Activated CD4-positive, alpha-beta T cell treated with anti-CD3 and anti-CD28 coated beads, Interleukin-2, Interleukin-6, amounts not matched to agents 100 ng/mL and 50 ng/mL, durations not matched to agents 16 hours and 8 hours (primary cell): ENCODE data around the gene DCTN3.

Experiments
- DNase-seq: peaks from one replicate; pipeline ENCODE4 v3.0.0-alpha.2; 2020

DCTN3 gene

DNA sequence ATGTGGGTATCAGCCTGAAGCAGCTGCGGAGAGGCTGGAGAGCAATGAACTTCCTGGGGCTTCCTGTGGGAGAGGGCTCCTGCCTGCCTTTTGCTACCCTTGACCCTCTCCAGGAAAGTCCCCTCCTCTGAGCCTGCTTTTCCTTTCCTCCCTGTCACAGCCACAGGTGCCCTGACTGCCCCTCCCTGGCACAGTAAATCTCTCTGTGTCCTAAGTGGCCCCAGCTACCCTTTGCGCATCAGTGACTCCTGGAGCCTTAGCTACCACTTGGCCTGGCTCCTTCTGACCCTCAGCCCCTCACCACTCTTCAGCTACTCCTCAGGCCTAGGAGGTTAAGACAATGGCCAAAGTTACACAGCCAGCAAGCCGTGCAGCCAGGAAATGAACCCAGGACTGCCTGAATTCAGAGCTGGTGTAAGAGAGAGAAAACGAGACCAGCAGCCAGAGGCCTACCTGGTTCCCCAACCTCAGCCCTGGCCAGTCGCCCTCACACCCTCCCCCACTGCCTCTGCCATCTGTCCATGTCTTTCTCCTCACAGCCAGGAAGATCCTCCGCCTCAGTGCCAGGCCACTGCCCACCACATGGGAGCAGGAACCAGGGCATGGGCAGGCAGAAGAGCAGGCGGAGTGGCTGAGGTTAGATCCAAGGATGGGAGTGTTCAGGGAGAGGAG is 49.4 kb downstream of the DCTN3 start:
- DNase-seq = no peak

DNA sequence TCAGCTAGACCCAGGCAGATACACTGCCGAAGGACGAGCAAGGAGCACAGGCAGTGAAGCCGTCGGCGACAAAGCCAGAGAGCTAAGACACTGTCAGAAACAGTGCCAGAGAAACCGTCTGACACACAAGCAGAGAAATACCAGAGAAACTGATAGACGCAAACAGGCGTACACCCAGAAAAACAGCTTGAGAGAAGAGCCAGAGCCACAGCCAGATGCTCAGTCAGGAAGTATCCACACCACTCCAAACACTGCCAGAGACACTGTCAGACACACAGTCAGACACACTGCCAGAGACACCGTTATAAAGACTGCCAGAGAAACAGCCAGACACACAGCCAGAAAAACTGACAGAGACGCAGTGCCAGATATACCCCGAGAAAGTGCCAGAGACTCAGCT is 49.9 kb downstream of the DCTN3 start:
- no peak for DNase-seq

DNA sequence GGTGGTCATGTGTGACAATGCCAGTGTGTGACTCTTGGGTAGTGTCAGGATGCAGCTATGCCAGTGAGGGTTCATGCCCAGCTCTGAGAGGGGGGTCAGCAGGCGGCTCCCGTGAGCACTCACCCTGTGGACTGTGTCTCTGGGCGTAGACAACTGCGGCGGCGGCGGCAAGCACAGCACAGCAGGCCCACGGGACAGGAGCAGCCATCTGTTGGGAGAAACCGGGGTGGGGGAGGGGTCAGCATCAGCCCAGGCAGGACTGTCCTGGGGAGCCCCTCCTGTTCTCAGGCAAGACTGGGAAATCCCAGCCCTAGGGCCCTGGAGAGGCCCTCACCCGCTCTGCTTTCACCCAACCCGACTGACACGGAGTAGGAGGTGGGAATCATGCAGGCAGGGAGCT is 51.5 kb downstream of the DCTN3 start:
- no peak for DNase-seq

DNA sequence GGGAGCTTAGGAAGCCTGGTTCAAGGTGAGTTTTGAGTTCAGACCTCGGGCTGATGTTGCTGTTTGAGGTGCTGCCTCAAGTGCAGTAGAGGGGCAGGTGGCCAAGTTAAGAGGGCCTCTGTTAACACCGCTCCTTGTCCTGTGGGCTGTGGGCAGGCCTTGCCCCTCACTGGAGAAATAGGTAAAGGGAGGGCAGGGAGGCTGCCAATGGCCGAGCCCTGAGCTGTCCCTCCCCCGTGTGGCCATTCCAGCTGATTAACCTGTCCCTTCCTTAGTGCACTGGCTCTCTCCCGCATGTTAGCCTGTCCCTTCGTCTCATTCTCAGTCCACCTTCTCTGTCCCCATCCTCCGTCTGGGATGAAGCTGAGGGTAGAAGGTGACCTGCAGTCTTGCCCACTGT is 52.2 kb downstream of the DCTN3 start:
- no peak for DNase-seq

DNA sequence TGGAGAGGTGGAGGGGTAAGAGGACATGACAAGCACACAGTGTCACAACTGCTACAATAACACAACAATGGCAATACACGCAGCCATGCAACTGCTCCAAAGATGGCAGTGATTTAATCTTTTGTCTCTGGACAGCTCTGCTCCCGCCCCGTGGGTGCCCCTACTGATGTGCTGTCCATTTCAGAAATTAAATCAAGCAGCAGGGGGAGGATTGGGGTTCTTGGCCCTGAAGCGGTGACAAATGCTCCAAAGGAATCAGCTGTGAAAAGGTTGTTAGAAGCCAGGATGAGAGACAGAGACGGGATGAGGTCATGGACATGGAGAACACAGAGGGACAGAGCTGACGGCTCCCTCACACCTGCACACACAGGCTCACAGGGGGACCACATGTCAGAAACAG is 53.3 kb downstream of the DCTN3 start:
- DNase-seq = no peak

DNA sequence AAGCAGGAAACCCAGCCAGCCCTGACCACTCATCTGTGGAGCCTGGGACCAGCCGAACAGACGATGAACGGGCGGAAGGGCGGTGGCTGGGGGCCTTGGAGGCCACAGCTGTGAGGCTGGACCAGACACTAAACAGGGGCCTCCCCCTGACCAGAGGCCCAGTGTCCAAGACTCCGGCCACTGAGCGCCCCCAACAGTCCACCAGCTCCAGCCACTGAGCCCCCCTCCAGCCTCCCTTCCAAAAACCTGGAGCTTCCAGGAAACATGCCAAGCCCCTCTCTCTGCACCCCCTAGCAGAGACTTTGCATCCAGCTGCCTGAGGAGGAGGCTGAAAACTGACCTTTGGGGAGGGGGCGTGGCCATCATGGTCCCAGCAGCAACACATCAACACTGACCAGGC is 54.0 kb downstream of the DCTN3 start:
- no peak for DNase-seq

DNA sequence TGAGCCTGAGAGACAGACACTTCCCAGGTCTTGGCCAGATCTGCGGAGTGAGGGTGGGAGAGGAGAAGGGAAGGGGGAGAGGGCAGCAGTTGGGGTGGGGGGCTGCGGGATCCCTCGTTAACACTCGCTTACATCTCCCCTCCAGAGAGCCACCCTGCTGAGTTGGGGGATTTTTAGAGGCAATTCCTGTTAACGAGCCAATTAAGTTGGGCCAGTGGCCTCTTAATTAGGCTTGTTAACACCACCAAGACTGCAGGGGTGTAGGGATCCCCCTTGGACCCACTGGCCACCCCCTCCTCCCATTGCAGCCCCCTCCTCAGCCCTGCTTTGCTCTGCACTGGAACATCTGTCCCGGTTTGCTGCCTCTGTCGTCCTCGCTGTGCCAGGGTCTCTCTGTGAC is 54.4 kb downstream of the DCTN3 start:
- no peak for DNase-seq

DNA sequence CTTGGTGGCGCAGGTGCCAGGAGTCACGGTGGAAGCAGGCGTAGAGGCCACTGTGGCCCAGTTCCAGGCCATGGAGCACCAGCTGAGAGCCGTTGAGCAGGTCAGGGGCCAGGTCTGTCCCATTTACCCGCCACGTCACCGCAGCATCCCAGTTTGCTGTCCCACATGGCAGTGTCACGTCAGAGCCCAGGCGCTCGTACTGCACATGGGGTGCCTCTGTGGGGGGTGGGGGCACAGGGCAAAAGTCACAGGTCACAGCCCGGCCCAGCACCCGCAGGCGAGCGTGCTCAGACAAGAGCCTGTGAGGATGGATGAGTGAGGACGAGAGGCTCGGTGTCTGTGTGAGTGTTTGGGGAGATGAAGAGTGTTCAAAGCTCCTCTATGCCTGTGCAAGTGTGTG is 55.7 kb downstream of the DCTN3 start:
- DNase-seq = no peak
